Upper lobe of right lung (tissue), 1 donor: ENCODE data around the gene BHLHE41. TPM values are rescaled to one million over a fixed set of nuclear protein-coding genes. Genes with fewer than 3 reads are reported as not detected.
A peak's percentile ranks its signal among the peaks of the same experiment; 100 is the strongest.

Source experiments
- ATAC-seq: fragments of 200-7000 bp; cut with Tn5 transposase; one replicate; pipeline ENCODE4 v1.9.1; 2020; ENCODE audit warnings: mild to moderate bottlenecking, moderate library complexity
- DNase-seq: peaks from one replicate; pipeline ENCODE4 v3.0.0-alpha.2; 2020
- H3K27ac ChIP-seq: fragments of 200-600 bp; one replicate; pipeline ENCODE4 v1.8.0; 2022
- H3K27me3 ChIP-seq: fragments of 200-600 bp; one replicate; pipeline ENCODE4 v1.8.0; 2022; ENCODE audit warnings: mild to moderate bottlenecking
- H3K36me3 ChIP-seq: fragments of 200-600 bp; one replicate; pipeline ENCODE4 v1.8.0; 2022
- H3K4me1 ChIP-seq: fragments of 200-600 bp; one replicate; pipeline ENCODE4 v1.8.0; 2022
- H3K4me3 ChIP-seq: fragments of 200-600 bp; one replicate; pipeline ENCODE4 v1.8.0; 2022; ENCODE audit warnings: mild to moderate bottlenecking
- H3K9me3 ChIP-seq: fragments of 200-600 bp; one replicate; pipeline ENCODE4 v1.8.0; 2022
- intact Hi-C: fragments of 100-400 bp; cut with DNase I; formaldehyde crosslinking; loops from one replicate; pipeline ENCODE4 v1.11.0; 2022
- long read RNA-seq: library from polyadenylated mRNA; unstranded; transcript quantifications from one replicate; pipeline ENCODE4 v2.0.0, GENCODE V29; 2021
- total RNA-seq: library from RNA; stranded (reverse); fragmentation: NEBNext Ultra II Directional; extraction: Animal tissue kit (Norgen Biotek cat#: 25700); gene quantifications from one replicate; pipeline ENCODE4 v1.2.1, GENCODE V29; 2021
- TF ChIP-seq, protein P1 (sequence below): fragments of 200-600 bp; IDR thresholded peaks from one replicate; pipeline ENCODE4 v1.8.0; 2022; ENCODE audit warnings: antibody characterized with exemption
- donor health status: DM: no; HTN: yes; CAD: no; lungs with severe emphysema.

The BHLHE41 gene
- total RNA-seq, result 104 TPM
- long read RNA-seq, transcript BHLHE41-201 (5 exons, 3,837 nt), result major isoform, 32 of 106 reads
- long read RNA-seq, partial matches to known transcripts, result 3 of 106 reads
- long read RNA-seq, other reads (novel, unspliced or antisense), result 71 of 106 reads

DNA sequence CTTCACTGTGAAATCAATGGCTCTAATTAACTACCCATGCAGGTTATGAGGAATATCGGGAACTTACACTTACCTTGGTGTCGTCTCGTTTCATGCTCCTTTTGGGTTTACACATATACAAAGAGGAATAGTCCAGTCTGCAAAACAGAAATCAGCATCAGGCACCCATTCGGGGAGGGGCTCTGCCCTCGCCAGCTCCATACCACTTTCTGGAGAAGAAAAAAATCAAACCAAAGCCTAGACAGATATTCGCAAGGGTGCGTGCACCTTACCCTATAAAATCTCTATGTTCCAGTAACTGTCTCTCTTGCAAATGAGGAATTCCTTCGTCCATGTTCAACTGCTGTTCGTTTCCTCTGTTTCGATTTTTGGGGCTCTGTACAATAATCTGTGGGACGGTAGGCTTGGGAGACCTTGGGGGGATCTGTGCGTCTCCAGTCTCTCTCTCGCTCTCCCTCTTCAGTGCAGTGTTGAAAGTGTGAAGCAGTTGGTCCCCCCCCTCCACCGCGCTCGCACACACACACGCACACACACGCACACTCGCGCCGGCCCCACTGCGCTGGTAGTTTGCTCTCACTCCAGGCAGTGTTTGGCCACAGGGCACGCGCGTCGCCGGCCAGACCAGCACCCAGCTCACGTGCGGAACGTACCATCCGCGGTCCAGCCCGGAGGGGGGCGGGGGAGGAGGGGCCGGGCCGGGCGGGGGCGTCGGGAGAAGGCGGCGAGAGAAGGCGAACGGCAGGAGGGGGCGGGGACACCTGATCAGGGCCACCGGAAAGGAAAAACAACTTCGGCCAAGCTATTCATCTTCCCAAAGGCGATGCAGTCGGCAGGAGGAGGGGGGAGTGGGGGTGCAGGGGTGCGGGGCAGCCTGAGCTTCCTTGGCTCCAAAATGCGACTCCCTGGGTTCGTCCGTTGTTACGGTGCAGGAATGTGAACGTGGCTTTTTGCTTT, at the start of gene BHLHE41:
Gene BHLHE41, minus strand, starts transcription at position 592 of the 954 bp plus-strand sequence. Its CDS starts 258 bp downstream, at position 334.
- H3K27me3 ChIP-seq, result peaks cover 73% of the 10 kb centered on the region
- intact Hi-C loops, result no loop called here
- H3K4me3 ChIP-seq, result peak within 1 kb of the TSS; percentile 56
- H3K9me3 ChIP-seq, result no peaks in the 10 kb centered on the region
- peak; percentile 70 for ATAC-seq
- H3K4me1 ChIP-seq, result peaks cover 26% of the 10 kb centered on the region
- TF ChIP-seq, protein P1, sequence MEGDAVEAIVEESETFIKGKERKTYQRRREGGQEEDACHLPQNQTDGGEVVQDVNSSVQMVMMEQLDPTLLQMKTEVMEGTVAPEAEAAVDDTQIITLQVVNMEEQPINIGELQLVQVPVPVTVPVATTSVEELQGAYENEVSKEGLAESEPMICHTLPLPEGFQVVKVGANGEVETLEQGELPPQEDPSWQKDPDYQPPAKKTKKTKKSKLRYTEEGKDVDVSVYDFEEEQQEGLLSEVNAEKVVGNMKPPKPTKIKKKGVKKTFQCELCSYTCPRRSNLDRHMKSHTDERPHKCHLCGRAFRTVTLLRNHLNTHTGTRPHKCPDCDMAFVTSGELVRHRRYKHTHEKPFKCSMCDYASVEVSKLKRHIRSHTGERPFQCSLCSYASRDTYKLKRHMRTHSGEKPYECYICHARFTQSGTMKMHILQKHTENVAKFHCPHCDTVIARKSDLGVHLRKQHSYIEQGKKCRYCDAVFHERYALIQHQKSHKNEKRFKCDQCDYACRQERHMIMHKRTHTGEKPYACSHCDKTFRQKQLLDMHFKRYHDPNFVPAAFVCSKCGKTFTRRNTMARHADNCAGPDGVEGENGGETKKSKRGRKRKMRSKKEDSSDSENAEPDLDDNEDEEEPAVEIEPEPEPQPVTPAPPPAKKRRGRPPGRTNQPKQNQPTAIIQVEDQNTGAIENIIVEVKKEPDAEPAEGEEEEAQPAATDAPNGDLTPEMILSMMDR, result no peak
- H3K27ac ChIP-seq, result peak within 1 kb of the TSS; percentile 84
- no peaks in the 10 kb centered on the region for H3K36me3 ChIP-seq
- DNase-seq, result peak; percentile 90

DNA sequence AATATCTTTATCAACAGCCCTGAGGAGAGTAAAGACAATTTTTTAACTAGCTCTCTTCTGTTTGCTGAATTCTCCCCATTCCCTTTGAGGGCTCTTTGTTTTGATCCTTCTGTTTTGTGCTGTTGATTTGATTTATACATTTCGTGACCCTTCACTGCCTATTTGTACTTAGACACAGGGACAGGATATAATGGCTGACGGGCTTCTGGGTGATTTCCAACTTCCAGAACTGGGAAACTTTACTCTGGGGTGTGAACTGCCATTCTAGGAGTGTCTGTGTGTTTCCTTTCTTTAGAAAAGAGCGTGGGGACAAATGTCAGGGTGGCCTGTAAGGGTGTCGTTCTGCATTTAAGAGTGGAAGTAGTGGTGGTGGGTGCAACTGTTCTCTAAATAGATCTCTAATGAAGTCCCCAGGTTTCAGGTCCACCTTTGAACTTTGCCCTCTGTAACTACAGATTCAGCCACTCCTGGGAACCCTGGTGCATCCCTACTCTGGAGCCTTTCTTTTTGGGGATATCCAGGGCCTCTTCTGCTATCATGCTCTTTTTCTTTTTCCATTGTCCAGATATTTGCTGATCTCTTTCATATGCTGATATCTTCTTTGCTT, 48.2 kb upstream of the BHLHE41 start:
- TF ChIP-seq, protein P1, result no peak
- no peaks in the 10 kb centered on the region for H3K9me3 ChIP-seq
- intact Hi-C loops, result no loop called here
- H3K27ac ChIP-seq, result no peak overlapping the region
- ATAC-seq, result no peak
- no peak for DNase-seq
- no peaks in the 10 kb centered on the region for H3K27me3 ChIP-seq
- no peak overlapping the region for H3K4me3 ChIP-seq
- H3K4me1 ChIP-seq, result no peaks in the 10 kb centered on the region
- no peaks in the 10 kb centered on the region for H3K36me3 ChIP-seq

DNA sequence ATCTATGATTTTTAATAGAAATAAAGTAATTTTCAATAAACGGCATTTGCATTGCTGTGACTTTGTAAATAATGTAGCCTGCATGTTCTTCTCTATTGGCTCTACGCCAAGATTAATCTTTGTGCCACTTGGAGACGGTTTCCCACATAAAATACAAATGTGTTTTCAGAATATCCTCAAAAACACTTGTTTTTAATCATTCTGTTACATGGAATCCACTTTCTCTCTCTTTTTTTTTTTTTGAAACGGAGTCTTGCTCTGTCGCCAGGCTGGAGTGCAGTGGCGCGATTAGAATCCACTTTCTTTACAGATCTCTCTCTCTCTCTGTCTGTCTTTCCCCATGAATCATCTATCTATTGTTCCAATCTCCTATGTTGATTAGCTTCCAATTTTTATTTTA, 47.7 kb upstream of the BHLHE41 start:
- Histone ChIP-seq H3K4me1 (no peaks in the 10 kb centered on the region), H3K27ac (no peak overlapping the region), H3K27me3 (no peaks in the 10 kb centered on the region), H3K9me3 (no peaks in the 10 kb centered on the region), H3K36me3 (no peaks in the 10 kb centered on the region), H3K4me3 (no peak overlapping the region)
- no peak for DNase-seq
- intact Hi-C loops, result no loop called here
- TF ChIP-seq, protein P1, result no peak
- ATAC-seq, result no peak

DNA sequence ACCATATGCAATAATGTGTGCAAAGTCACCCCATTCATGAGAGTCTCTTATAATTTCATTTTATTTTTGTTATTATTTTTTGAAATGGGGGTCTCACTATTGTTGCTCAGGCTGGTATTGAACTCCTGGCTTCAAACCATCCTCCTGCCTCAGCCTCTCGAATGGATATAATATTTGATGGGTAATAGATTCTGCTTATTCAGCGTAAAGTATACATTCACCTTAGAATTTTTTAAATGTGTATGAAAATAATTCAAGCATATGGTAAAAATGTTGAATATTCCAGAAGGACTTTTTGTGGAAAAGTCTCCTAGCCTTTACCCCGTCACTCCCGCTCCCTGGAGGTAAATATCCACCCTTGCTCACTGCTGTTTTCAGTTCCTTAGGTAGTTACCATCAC, 47.2 kb upstream of the BHLHE41 start:
- TF ChIP-seq, protein P1, result no peak
- Histone ChIP-seq H3K4me3 (no peak overlapping the region), H3K27me3 (no peaks in the 10 kb centered on the region), H3K36me3 (no peaks in the 10 kb centered on the region), H3K9me3 (no peaks in the 10 kb centered on the region), H3K4me1 (no peaks in the 10 kb centered on the region), H3K27ac (no peak overlapping the region)
- intact Hi-C loops, result no loop called here
- DNase-seq, result no peak
- ATAC-seq, result no peak

DNA sequence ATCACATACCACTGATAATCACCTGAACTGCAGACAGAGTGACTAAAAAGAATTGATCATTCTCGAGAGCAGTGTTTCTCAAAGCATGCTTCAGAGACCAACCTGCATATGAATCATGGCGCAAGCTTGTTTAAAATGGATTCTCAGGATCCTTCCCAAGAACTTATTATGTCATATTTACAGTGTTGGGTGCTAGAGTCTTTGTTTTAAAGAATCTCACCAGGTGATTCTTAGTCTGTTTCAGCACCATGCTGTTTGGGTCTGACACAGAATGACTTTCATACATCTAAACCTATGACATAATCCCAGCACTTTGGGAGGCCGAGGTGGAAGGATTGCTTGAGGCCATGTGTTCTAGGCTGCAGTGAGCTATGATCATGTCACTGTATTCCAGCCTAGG, 39.3 kb upstream of the BHLHE41 start:
- DNase-seq, result no peak

More for the DNA sequence above, 39.3 kb upstream of the BHLHE41 start:
- TF ChIP-seq, protein P1, result no peak
- no peak for ATAC-seq
- no peaks in the 10 kb centered on the region for H3K4me1 ChIP-seq
- H3K4me3 ChIP-seq, result no peak overlapping the region
- no peaks in the 10 kb centered on the region for H3K9me3 ChIP-seq
- intact Hi-C loops, result no loop called here
- no peaks in the 10 kb centered on the region for H3K36me3 ChIP-seq
- no peak overlapping the region for H3K27ac ChIP-seq
- peaks cover 4% of the 10 kb centered on the region for H3K27me3 ChIP-seq
